NOMO-1 treated with dmso at 0.1 percent for 144 hours (cell line): ENCODE measurements around the gene CRNKL1.

Source experiments
- DNase-seq: peaks from one replicate; lab custom pipeline; 2025; ENCODE audit not compliant: unreplicated experiment; lab: John Stamatoyannopoulos, UW

CRNKL1 gene

GRCh38 chr20:20052074-20052970 is at the start of gene CRNKL1, which contains the start of gene CFAP61:
Gene CRNKL1, minus strand, starts transcription at chr20:20052466. Its CDS starts 124 bp downstream, at chr20:20052342.
Gene CFAP61, plus strand, starts transcription at chr20:20052532. Its CDS starts 4,122 bp downstream, at chr20:20056654.
- peak; percentile 92 for DNase-seq

- no peak for DNase-seq
These were observed 48.6 kb upstream of the CRNKL1 start for GRCh38 chr20:20100881-20101280.

- no peak for DNase-seq
These were observed 44.2 kb upstream of the CRNKL1 start for GRCh38 chr20:20096421-20096820.

DNA sequence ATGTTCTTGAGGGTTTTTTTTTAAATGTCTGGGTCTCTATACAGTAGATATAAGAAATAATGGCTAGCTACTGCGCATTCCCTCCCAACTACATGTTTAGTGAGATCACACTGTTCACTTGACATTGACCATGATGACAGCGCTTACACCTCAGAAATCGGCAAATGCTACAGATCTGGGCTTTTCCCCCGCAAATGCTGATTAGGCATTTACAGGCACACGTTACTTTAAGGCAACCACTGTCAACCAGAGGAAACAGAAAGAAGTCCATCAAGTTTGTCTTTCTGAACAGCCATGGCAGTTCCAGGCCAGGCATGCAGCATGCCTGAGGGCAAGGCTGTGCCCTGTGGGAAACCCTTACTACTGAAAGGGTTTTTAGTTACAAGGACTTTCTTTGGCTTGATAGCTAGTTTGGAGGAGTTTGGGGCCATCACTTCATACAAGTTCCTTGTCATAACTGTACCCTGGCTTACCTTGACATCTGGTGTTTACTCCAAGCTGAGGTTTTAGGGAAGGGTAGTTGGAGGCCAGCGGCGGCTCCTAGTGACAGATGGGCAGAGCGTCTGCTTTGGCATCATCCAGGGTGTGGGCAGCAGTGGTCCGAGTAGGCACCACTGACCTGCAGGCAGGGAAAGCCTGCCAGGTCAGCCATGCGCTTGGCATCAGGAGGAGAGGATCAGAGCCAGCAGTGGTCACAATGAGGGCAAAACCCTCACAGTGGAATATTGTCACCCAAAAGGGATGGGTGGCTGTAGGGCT is 43.0 kb upstream of the CRNKL1 start:
- DNase-seq: no peak

DNA sequence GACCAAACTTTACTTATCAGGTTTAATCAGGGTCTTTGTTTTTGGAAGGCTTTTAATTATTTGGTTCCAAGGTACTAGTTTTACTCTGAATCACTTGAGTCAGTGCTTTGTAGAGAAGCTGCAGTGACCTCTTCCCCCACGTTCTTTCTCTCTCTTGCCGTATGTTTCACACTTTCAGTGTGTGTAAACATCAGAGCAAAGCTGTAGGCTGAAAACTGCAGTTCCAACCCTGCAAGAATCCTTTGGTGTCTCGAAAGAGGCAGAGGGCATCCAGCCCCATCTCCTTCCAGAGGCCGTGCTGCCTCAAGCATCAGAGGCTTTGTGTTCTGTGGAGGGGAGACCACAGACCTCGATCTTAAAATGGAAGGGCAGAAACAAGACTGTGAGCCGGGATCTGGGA is 42.1 kb upstream of the CRNKL1 start:
- DNase-seq: no peak

DNA sequence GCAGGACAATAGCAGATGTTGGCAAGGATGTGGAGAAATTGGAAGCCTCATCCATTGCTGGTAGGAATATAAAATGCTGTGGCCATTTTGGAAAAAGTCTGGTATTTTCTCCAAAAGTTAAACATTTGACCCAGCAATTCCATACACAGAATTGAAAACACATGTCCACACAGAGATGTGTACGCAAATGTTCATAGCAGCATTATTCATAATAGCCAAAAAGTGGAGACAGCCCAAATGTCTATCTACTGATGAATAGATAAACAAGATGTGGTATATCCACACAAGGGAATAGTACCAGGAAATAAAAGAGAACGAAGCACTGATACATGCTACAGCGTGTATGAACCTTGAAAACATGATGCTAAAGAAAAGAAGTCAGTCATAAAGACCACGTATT is 40.6 kb upstream of the CRNKL1 start:
- DNase-seq: no peak

DNA sequence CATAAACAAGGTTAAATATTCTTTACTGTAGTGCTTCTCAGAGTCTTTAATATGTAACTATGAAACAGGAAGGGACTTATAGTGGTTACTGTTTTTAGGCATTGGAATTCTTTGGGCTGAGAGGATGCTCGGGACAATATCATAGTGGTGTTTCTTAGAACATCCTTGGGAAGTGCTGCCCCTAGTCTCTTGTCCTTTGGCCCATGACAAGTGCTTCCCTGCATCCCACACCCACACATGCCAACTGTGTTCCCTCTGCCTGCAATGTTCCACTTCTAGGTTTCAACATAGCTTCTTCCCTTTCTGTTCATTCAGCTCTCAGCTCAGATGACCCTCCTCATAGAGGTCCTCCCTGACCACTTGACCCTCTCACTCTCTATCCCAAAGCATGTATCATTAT is 37.7 kb upstream of the CRNKL1 start:
- DNase-seq: no peak

DNA sequence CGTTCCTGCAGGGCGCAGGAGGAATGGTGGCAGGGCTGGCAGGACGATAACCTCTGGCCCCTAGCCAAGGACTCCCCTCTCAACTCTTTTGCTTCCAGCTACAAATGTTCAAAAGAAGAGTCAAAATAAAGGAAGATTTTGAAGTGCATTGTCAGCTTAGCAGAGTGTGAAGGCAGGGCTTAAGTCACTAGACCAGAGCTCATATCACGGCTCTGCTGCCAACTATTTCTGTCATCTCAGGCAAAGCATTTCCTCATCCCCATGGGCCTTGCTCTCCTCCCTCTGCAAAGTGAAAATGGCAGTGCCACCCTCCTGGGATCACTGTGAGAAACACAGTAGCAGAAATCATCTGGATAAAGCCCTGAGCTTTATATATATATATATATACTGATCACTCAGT is 36.8 kb upstream of the CRNKL1 start:
- no peak for DNase-seq

- no peak for DNase-seq
These were observed 33.5 kb upstream of the CRNKL1 start for GRCh38 chr20:20085812-20086211.

- DNase-seq: no peak
These were observed 32.8 kb upstream of the CRNKL1 start for GRCh38 chr20:20085071-20085470.

DNA sequence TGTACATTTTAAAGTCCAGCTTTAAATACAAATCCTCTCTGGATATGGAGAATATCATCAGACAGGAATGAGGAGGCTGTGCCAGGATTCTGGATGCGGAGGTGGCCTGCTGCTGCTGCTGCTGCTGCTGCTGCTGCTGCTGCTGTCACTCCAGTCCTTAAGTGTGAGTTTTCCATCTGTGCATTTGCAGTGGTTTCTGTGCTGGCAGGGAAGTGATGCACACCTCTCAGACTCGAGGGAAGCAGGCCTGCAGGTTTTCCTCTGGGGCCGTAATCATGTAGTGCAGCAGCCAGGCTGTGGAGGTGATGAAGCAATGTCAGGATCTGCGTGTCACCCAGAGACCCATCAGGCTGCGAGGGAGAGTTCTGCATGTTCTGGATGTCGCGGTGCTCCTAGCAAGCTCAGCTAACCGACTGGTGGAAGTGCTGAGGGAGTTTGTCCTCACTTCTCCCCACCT is 32.1 kb upstream of the CRNKL1 start:
- DNase-seq: no peak

DNA sequence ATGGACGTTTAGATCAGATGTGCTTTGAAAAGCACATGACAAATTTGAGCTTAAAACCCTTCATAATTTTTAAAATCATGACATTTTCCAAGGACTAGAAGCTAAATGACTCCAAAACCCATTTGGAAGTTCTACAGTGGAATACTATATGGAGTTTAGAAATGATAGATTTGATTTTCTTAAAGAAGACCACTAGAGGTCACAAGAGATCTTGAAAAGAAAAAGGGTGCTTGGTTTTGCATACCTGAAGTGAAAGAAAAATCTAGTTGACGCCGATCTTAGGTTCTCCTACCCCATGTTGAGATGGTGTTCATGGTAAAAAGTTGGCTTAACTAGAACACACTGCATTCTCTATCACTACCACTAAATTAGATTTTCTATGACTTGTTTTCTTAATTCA is 31.5 kb upstream of the CRNKL1 start:
- DNase-seq: peak; percentile 41

- no peak for DNase-seq
These were observed 27.0 kb upstream of the CRNKL1 start for GRCh38 chr20:20079102-20079784.

DNA sequence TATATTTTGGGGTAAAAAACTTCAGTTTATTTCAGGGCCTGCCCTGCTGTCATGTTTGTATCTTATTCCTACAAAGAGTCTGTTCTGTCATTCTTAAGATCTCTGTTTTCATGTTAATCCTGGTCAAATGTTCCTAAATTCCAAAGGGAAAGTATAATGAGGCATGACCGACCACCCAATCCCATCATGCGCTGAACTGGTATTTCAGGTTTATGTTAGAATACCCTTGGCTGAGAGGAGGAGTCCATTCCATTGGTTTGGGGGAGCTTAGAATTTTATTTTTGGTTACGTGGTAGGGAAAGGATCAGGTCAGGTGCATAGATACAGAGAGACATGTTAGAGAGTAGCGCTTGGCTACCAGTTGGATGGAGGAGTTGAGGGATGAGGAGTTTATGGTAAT is 25.8 kb upstream of the CRNKL1 start:
- no peak for DNase-seq

GRCh38 chr20:20076297-20077065 is 24.2 kb upstream of the CRNKL1 start:
- DNase-seq: no peak

DNA sequence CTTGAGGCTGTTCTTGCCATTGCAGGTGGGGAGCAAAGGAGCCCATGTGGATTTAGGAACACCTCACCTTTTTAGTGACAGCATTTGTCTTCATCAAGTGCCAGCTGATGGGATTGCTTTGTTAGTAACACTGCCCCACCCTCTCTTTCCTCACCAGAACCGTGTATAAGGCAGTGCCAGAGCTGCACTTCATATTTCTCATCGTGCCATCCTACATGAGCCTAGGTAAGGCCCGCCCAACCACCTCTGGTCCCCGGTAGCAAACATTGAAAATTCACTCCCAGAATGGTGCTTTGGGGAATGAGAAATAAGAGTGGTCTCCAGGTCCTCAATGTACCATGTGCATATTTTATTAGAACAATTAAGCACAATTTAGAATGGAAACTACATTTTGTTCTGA is 22.8 kb upstream of the CRNKL1 start:
- no peak for DNase-seq

GRCh38 chr20:20073801-20074371 is 21.6 kb upstream of the CRNKL1 start:
- no peak for DNase-seq

- DNase-seq: no peak
These were observed 18.8 kb upstream of the CRNKL1 start for GRCh38 chr20:20070871-20071726.

- DNase-seq: no peak
These were observed 13.1 kb upstream of the CRNKL1 start for GRCh38 chr20:20065361-20065760.
